Measurements from ENCODE around the gene RPS6KA4. TPM values are rescaled to one million over a fixed set of nuclear protein-coding genes. Genes with fewer than 3 reads are reported as not detected.

The RPS6KA4 gene
- polyA plus RNA-seq, 1 of the 3 experiments (the other 2 are of a cell fraction): 43.4 TPM

GRCh38 chr11:64379817-64380709 lies 21.1 kb downstream of the RPS6KA4 start:
- H3K4me2 ChIP-seq: no peak overlapping the region
- CTCF ChIA-PET: no interaction called here
- no peaks in the 10 kb centered on the region for H4K20me1 ChIP-seq (ENCODE audit: insufficient read depth)
- H3K4me1 ChIP-seq (ENCODE audit: control insufficient read depth in 1 of 2, insufficient read depth in 2 of 2, low read depth in 1 of 2, low read length in 1 of 2): no peaks in the 10 kb centered on the region
- no peak for DNase-seq
- H3K27me3 ChIP-seq (ENCODE audit: insufficient read depth): no peaks in the 10 kb centered on the region
- no peaks in the 10 kb centered on the region for H3K9me3 ChIP-seq
- TF ChIP-seq IRF3 (IDR thresholded peaks at IDR 0.05; ENCODE audit: low read depth, low read length) (no peak), MAX (IDR thresholded peaks at IDR 0.05; ENCODE audit: low read depth) (no peak), EP300 (IDR thresholded peaks at IDR 0.05; ENCODE audit: borderline replicate concordance in 1 of 2, low read depth in 1 of 2, low read length in 1 of 2) (no peak), MXI1 (IDR thresholded peaks at IDR 0.05; ENCODE audit: low read depth, low read length) (no peak)
- 81% methylated on average over 33 of the region's 35 CpGs for WGBS (ENCODE audit: low lambda C conversion rate)
- no peak overlapping the region for H3K27ac ChIP-seq (ENCODE audit: low read depth in 2 of 2, low read length in 1 of 2)
- H3K9me2 ChIP-seq: no peaks in the 10 kb centered on the region
- no peaks in the 10 kb centered on the region for H3F3A ChIP-seq (replicated peaks; ENCODE audit: insufficient read depth)
- no peaks in the 10 kb centered on the region for H3K36me3 ChIP-seq (replicated peaks in 1 of 2; ENCODE audit: control insufficient read depth in 1 of 2, insufficient read depth in 2 of 2, low read length in 1 of 2)
- no peak overlapping the region for H2AFZ ChIP-seq (ENCODE audit: low read depth)
- H3K9ac ChIP-seq: no peak overlapping the region
- POLR2A ChIA-PET: no interaction called here
- H3K4me3 ChIP-seq (ENCODE audit: low read depth in 2 of 2, low read length in 1 of 2): no peak overlapping the region
- no peaks in the 10 kb centered on the region for H3K79me2 ChIP-seq (ENCODE audit: insufficient read depth)

DNA sequence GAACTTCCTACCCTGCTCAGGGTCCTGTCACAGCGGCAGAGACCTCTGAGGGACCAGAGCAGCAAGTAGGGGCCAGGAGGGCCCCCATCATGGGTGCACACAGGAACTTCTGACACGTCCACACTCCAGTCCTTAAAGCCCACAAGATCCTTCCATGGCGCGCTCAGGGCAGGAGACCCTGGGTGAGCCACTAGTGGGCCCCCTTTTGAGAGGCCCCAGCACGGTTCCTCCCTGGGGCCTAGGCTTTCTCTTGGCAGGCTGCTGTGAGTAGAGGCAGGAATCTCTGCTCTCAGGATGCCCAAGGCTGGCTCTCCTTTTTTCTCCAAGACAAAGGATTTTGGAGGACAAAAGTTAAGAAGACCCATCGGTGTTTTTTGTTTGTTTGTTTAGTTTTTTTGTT lies 22.4 kb downstream of the RPS6KA4 start:
- Histone ChIP-seq H3K79me2 (ENCODE audit: insufficient read depth) (no peaks in the 10 kb centered on the region), H3K27ac (ENCODE audit: low read depth in 2 of 2, low read length in 1 of 2) (no peak overlapping the region), H3K36me3 (replicated peaks in 1 of 2; ENCODE audit: control insufficient read depth in 1 of 2, insufficient read depth in 2 of 2, low read length in 1 of 2) (no peaks in the 10 kb centered on the region), H4K20me1 (ENCODE audit: insufficient read depth) (no peaks in the 10 kb centered on the region), H3K27me3 (ENCODE audit: insufficient read depth) (no peaks in the 10 kb centered on the region), H3K9me2 (no peaks in the 10 kb centered on the region), H3K4me1 (ENCODE audit: control insufficient read depth in 1 of 2, insufficient read depth in 2 of 2, low read depth in 1 of 2, low read length in 1 of 2) (no peaks in the 10 kb centered on the region; a peak in 1 of 4 replicates), H3K9ac (no peak overlapping the region), H3K4me3 (ENCODE audit: low read depth in 2 of 2, low read length in 1 of 2) (no peak overlapping the region), H3F3A (replicated peaks; ENCODE audit: insufficient read depth) (no peaks in the 10 kb centered on the region), H3K9me3 (no peaks in the 10 kb centered on the region), H2AFZ (ENCODE audit: low read depth) (no peak overlapping the region), H3K4me2 (no peak overlapping the region)
- CTCF ChIA-PET: no interaction called here
- POLR2A ChIA-PET: interaction anchor here (0.7 kb wide), 1 partner anchor 307 kb away, joined by 6 read pairs; no protein-coding TSS in a partner anchor
- 66% methylated on average over 5 of the region's 6 CpGs for WGBS (ENCODE audit: low lambda C conversion rate)
- DNase-seq: no peak
- TF ChIP-seq REST (IDR thresholded peaks at IDR 0.05; ENCODE audit: low read depth, low read length) (no peak), EZH2phosphoT487 (IDR thresholded peaks at IDR 0.05; ENCODE audit: borderline replicate concordance, low read depth) (no peak), NRF1 (IDR thresholded peaks at IDR 0.05; ENCODE audit: low read depth, low read length) (no peak), IRF3 (IDR thresholded peaks at IDR 0.05; ENCODE audit: low read depth, low read length) (no peak), POLR2AphosphoS5 (IDR thresholded peaks at IDR 0.05; ENCODE audit: low read depth, low read length) (no peak), FOSL2 (IDR thresholded peaks at IDR 0.05; ENCODE audit: borderline replicate concordance, low read depth) (no peak), ZBTB33 (IDR thresholded peaks at IDR 0.05; ENCODE audit: borderline replicate concordance, low read depth) (no peak), YY1 (IDR thresholded peaks at IDR 0.05; ENCODE audit: low read depth) (no peak), EP300 (IDR thresholded peaks at IDR 0.05; ENCODE audit: borderline replicate concordance in 1 of 2, low read depth in 1 of 2, low read length in 1 of 2) (no peak), RFX5 (IDR thresholded peaks at IDR 0.05; ENCODE audit: low read length) (no peak), GABPA (IDR thresholded peaks at IDR 0.05; ENCODE audit: low read depth) (no peak), JUND (IDR thresholded peaks at IDR 0.05) (no peak), NFIC (IDR thresholded peaks at IDR 0.05; ENCODE audit: borderline replicate concordance) (no peak)
- TF ChIP-seq, protein P1, sequence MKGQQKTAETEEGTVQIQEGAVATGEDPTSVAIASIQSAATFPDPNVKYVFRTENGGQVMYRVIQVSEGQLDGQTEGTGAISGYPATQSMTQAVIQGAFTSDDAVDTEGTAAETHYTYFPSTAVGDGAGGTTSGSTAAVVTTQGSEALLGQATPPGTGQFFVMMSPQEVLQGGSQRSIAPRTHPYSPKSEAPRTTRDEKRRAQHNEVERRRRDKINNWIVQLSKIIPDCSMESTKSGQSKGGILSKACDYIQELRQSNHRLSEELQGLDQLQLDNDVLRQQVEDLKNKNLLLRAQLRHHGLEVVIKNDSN (IDR thresholded peaks at IDR 0.05; ENCODE audit: borderline replicate concordance, low read depth): no peak

Measured in SK-N-SH (cell line).